Mammary epithelial cell (primary cell): ENCODE results near the gene CORO2B.

Experiments
- CTCF ChIP-seq, 2 donors: IDR thresholded peaks in 1 of 2; conservative IDR thresholded peaks in 1 of 2; 2 replicates each; pipeline ENCODE4 v1.5.1; 2011 to 2012; ENCODE audit warnings: inconsistent platforms in 2 of 2, low read length in 2 of 2, mild to moderate bottlenecking in 2 of 2, control low read depth in 1 of 2, low read depth in 1 of 2; ENCODE audit not compliant: insufficient read depth in 1 of 2; ENCODE audit errors: extremely low read depth in 1 of 2
- EZH2 ChIP-seq: IDR thresholded peaks from 2 replicates; pipeline ENCODE4 v1.6.1; 2012; ENCODE audit warnings: low read length, inconsistent platforms, borderline replicate concordance

GRCh38 chr15:68732451-68732850, 153.7 kb downstream of the CORO2B start:
- no peak for TF ChIP-seq CTCF (conservative IDR thresholded peaks at IDR 0.05 in 1 of 2, IDR thresholded peaks at IDR 0.05 in 1 of 2; ENCODE audit: extremely low read depth in 1 of 2, insufficient read depth in 1 of 2, low read depth in 1 of 2, low read length in 2 of 2)
- TF ChIP-seq EZH2, result no peak
